ENCODE measurements around the gene KCNK10. TPM values are rescaled to one million over a fixed set of nuclear protein-coding genes. Genes with fewer than 3 reads are reported as not detected.

The KCNK10 gene
- polyA plus RNA-seq, 1 of the 3 experiments (the other 2 are of a cell fraction) = not detected

- CTCF ChIA-PET = interaction anchor here (1.1 to 5.3 kb wide), 3 partner anchors 9 to 174 kb away, joined by 3 to 19 read pairs (median 7); no protein-coding TSS in a partner anchor
- TF ChIP-seq MXI1 (IDR thresholded peaks at IDR 0.05; ENCODE audit: low read depth, low read length) (no peak), ELF1 (IDR thresholded peaks at IDR 0.05) (no peak), NRF1 (IDR thresholded peaks at IDR 0.05; ENCODE audit: low read depth, low read length) (no peak), CTCF (IDR thresholded peaks at IDR 0.05) (no peak), USF2 (IDR thresholded peaks at IDR 0.05; ENCODE audit: borderline replicate concordance, low read depth, low read length) (no peak), FOXM1 (IDR thresholded peaks at IDR 0.05; ENCODE audit: low read depth) (no peak), RFX5 (IDR thresholded peaks at IDR 0.05; ENCODE audit: low read length) (no peak), EP300 (IDR thresholded peaks at IDR 0.05; ENCODE audit: borderline replicate concordance in 1 of 2, low read depth in 1 of 2, low read length in 1 of 2) (no peak), JUND (IDR thresholded peaks at IDR 0.05) (no peak), TCF12 (IDR thresholded peaks at IDR 0.05) (no peak), EZH2phosphoT487 (IDR thresholded peaks at IDR 0.05; ENCODE audit: borderline replicate concordance, low read depth) (no peak), IRF3 (IDR thresholded peaks at IDR 0.05; ENCODE audit: low read depth, low read length) (no peak), YY1 (IDR thresholded peaks at IDR 0.05; ENCODE audit: low read depth) (no peak), USF1 (IDR thresholded peaks at IDR 0.05; ENCODE audit: borderline replicate concordance, low read depth) (no peak), REST (IDR thresholded peaks at IDR 0.05; ENCODE audit: low read depth, low read length) (no peak), PBX3 (IDR thresholded peaks at IDR 0.05) (no peak), NFIC (IDR thresholded peaks at IDR 0.05; ENCODE audit: borderline replicate concordance) (no peak), RCOR1 (IDR thresholded peaks at IDR 0.05; ENCODE audit: low read length) (no peak)
- DNase-seq = no peak
- no peaks in the 10 kb centered on the region for H3K4me1 ChIP-seq (ENCODE audit: control insufficient read depth in 1 of 2, insufficient read depth in 2 of 2, low read depth in 1 of 2, low read length in 1 of 2)
- H3K27ac ChIP-seq (ENCODE audit: low read depth in 2 of 2, low read length in 1 of 2) = no peak overlapping the region
- H3K9ac ChIP-seq = no peak overlapping the region
- POLR2A ChIA-PET = no interaction called here
- no peaks in the 10 kb centered on the region for H3K36me3 ChIP-seq (replicated peaks in 1 of 2; ENCODE audit: control insufficient read depth in 1 of 2, insufficient read depth in 2 of 2, low read length in 1 of 2)
- H3K9me2 ChIP-seq = no peaks in the 10 kb centered on the region
- 57% methylated on average over 4 of the region's 4 CpGs for WGBS (ENCODE audit: low lambda C conversion rate)
- no peak overlapping the region for H2AFZ ChIP-seq (ENCODE audit: low read depth)
- H3F3A ChIP-seq (replicated peaks; ENCODE audit: insufficient read depth) = no peaks in the 10 kb centered on the region
- H3K79me2 ChIP-seq (ENCODE audit: insufficient read depth) = no peaks in the 10 kb centered on the region
- H3K27me3 ChIP-seq (ENCODE audit: insufficient read depth) = no peaks in the 10 kb centered on the region
- H4K20me1 ChIP-seq (ENCODE audit: insufficient read depth) = no peaks in the 10 kb centered on the region
- H3K4me2 ChIP-seq = no peak overlapping the region
- H3K4me3 ChIP-seq (ENCODE audit: low read depth in 2 of 2, low read length in 1 of 2) = no peak overlapping the region
- no peaks in the 10 kb centered on the region for H3K9me3 ChIP-seq
These were observed 40.6 kb upstream of the KCNK10 start for GRCh38 chr14:88363644-88364043.

Data from SK-N-SH (cell line).